ENCODE measurements around the gene ATN1.

DNA sequence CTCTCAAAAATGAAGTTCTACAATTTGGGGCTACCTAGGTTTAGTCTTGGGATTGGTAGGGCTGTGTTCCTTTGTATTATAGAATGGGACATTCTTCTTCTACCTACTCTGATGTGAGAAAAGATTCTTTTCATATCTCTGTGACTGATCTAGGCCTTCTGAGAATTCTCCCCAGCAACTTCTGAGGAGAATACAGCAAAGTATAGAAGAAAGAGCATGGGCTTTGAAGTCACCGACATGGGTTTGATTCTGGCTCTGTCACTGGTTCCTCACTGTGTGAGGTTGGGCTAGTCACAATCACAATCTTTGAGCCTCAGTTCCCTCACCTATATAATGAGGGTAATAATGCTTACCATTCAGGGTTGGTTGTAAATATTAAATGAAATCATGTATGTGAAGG lies 5.0 kb downstream of the ATN1 start:
- no peak for TF ChIP-seq POLR2A (IDR thresholded peaks at IDR 0.05)
- TF ChIP-seq, protein P1, sequence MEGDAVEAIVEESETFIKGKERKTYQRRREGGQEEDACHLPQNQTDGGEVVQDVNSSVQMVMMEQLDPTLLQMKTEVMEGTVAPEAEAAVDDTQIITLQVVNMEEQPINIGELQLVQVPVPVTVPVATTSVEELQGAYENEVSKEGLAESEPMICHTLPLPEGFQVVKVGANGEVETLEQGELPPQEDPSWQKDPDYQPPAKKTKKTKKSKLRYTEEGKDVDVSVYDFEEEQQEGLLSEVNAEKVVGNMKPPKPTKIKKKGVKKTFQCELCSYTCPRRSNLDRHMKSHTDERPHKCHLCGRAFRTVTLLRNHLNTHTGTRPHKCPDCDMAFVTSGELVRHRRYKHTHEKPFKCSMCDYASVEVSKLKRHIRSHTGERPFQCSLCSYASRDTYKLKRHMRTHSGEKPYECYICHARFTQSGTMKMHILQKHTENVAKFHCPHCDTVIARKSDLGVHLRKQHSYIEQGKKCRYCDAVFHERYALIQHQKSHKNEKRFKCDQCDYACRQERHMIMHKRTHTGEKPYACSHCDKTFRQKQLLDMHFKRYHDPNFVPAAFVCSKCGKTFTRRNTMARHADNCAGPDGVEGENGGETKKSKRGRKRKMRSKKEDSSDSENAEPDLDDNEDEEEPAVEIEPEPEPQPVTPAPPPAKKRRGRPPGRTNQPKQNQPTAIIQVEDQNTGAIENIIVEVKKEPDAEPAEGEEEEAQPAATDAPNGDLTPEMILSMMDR (IDR thresholded peaks at IDR 0.05 in 4 of 5, conservative IDR thresholded peaks at IDR 0.05 in 1 of 5): no peak
